ENCODE results near the gene AGPAT2.

- TF ChIP-seq, protein P1, sequence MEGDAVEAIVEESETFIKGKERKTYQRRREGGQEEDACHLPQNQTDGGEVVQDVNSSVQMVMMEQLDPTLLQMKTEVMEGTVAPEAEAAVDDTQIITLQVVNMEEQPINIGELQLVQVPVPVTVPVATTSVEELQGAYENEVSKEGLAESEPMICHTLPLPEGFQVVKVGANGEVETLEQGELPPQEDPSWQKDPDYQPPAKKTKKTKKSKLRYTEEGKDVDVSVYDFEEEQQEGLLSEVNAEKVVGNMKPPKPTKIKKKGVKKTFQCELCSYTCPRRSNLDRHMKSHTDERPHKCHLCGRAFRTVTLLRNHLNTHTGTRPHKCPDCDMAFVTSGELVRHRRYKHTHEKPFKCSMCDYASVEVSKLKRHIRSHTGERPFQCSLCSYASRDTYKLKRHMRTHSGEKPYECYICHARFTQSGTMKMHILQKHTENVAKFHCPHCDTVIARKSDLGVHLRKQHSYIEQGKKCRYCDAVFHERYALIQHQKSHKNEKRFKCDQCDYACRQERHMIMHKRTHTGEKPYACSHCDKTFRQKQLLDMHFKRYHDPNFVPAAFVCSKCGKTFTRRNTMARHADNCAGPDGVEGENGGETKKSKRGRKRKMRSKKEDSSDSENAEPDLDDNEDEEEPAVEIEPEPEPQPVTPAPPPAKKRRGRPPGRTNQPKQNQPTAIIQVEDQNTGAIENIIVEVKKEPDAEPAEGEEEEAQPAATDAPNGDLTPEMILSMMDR (IDR thresholded peaks at IDR 0.05): no peak
- TF ChIP-seq ZFX (IDR thresholded peaks at IDR 0.05; ENCODE audit: borderline replicate concordance): no peak
Measured at GRCh38 chr9:136685790-136686533, 1.3 kb downstream of the AGPAT2 start.

Data from 22Rv1 (cell line).